Smooth muscle cell (in vitro differentiated cells): Measurements from ENCODE around the gene ESYT1. TPM values are rescaled to one million over a fixed set of nuclear protein-coding genes. Genes with fewer than 3 reads are reported as not detected.

ENCODE experiments used
- DNase-seq: peaks from one replicate; lab custom pipeline; 2025; ENCODE audit not compliant: unreplicated experiment; lab: John Stamatoyannopoulos, UW
- H2AFZ ChIP-seq: fragments of 200-600 bp; sonication (generic); 2 replicates; pipeline ENCODE4 v1.6.0; 2016; ENCODE audit warnings: antibody characterized with exemption, low read depth, mild to moderate bottlenecking
- H3F3A ChIP-seq: fragments of 200-600 bp; sonication (generic); 2 replicates; pipeline ENCODE4 v1.6.0; 2017; ENCODE audit warnings: antibody characterized with exemption, low read depth
- H3K27ac ChIP-seq: fragments of 200-600 bp; sonication (generic); 2 replicates; pipeline ENCODE4 v1.5.1; 2016; ENCODE audit warnings: low read depth, mild to moderate bottlenecking
- H3K27me3 ChIP-seq: fragments of 200-600 bp; sonication (generic); 2 replicates; pipeline ENCODE4 v1.6.1; 2016; ENCODE audit warnings: low read depth, mild to moderate bottlenecking
- H3K36me3 ChIP-seq: fragments of 200-600 bp; sonication (generic); 2 replicates; pipeline ENCODE4 v1.5.1; 2016; ENCODE audit warnings: low read depth
- H3K4me1 ChIP-seq: fragments of 200-600 bp; sonication (generic); 2 replicates; pipeline ENCODE4 v1.5.1; 2016; ENCODE audit warnings: low read depth
- H3K4me2 ChIP-seq: fragments of 200-600 bp; sonication (generic); 2 replicates; pipeline ENCODE4 v1.6.0; 2016; ENCODE audit warnings: mild to moderate bottlenecking
- H3K4me3 ChIP-seq: fragments of 200-600 bp; sonication (generic); 2 replicates; pipeline ENCODE4 v1.5.1; 2016; ENCODE audit warnings: mild to moderate bottlenecking
- H3K79me2 ChIP-seq: fragments of 200-600 bp; sonication (generic); 2 replicates; pipeline ENCODE4 v1.6.0; 2016; ENCODE audit warnings: low read depth, mild to moderate bottlenecking
- H3K9ac ChIP-seq: fragments of 200-600 bp; sonication (generic); 2 replicates; pipeline ENCODE4 v1.6.0; 2016; ENCODE audit warnings: low read depth
- H3K9me3 ChIP-seq: fragments of 200-600 bp; sonication (generic); replicated peaks from 2 replicates; pipeline ENCODE4 v1.5.1; 2016; ENCODE audit warnings: low read depth
- H4K20me1 ChIP-seq: fragments of 200-600 bp; sonication (generic); 2 replicates; pipeline ENCODE4 v1.6.0; 2016; ENCODE audit warnings: low read depth
- CTCF ChIP-seq: fragments of 200-600 bp; sonication (generic); IDR thresholded peaks from 2 replicates; pipeline ENCODE4 v1.5.1; 2017; ENCODE audit warnings: borderline replicate concordance, mild to moderate bottlenecking, antibody characterized with exemption; ENCODE audit not compliant: insufficient read depth, poor library complexity, severe bottlenecking
- WGBS: methylation state at CpG from one replicate; pipeline ENCODE4 v1.1.7; 2016; ENCODE audit warnings: low lambda C conversion rate; 5-methylcytosine and 5-hydroxymethylcytosine counted together
- polyA plus RNA-seq: library from polyadenylated mRNA; unstranded; fragments of >200 nt; fragmentation: Nextera tagmentation; extraction: Ambion mirVana; gene quantifications from 2 replicates; pipeline ENCODE4 v1.2.1, GENCODE V29; 2016
- total RNA-seq: library from RNA; depleted of rRNA; stranded (reverse); fragments of >200 nt; gene quantifications from 2 replicates; pipeline ENCODE4 v1.2.3, GENCODE V29; 2014

ESYT1 gene
- total and polyA plus RNA-seq, 2 experiments from 2014 or later, result 69.5 to 76.0 TPM

GRCh38 chr12:56103823-56104108 is 24.3 kb upstream of the ESYT1 start:
- peaks cover 18% of the 10 kb centered on the region for H3K4me1 ChIP-seq
- no peaks in the 10 kb centered on the region for H3F3A ChIP-seq
- WGBS, result 13% methylated on average over 8 of the region's 8 CpGs
- H3K9me3 ChIP-seq, result no peaks in the 10 kb centered on the region
- peaks cover 13% of the 10 kb centered on the region for H4K20me1 ChIP-seq
- peak overlapping the region; percentile 90 for H3K4me3 ChIP-seq
- no peaks in the 10 kb centered on the region for H3K27me3 ChIP-seq
- peak overlapping the region; percentile 77 for H3K27ac ChIP-seq
- no peak for TF ChIP-seq CTCF
- peak overlapping the region; percentile 55 for H3K9ac ChIP-seq
- H3K79me2 ChIP-seq, result peaks cover 26% of the 10 kb centered on the region
- H2AFZ ChIP-seq, result peak overlapping the region; percentile 90
- H3K36me3 ChIP-seq, result peaks cover 7% of the 10 kb centered on the region
- no peak for DNase-seq
- H3K4me2 ChIP-seq, result peak overlapping the region; percentile 96

GRCh38 chr12:56104109-56104814 is 23.8 kb upstream of the ESYT1 start, which contains the start of gene PA2G4:
PA2G4 (plus strand) TSS chr12:56104559; CDS start chr12:56104738, 179 bp downstream.
- Histone ChIP-seq H3F3A (no peaks in the 10 kb centered on the region), H4K20me1 (peaks cover 13% of the 10 kb centered on the region), H3K36me3 (peaks cover 7% of the 10 kb centered on the region), H3K9ac (peak within 1 kb of the TSS; percentile 84), H3K4me2 (peak within 1 kb of the TSS; percentile 96), H2AFZ (peak within 1 kb of the TSS; percentile 90), H3K4me1 (peaks cover 18% of the 10 kb centered on the region), H3K9me3 (no peaks in the 10 kb centered on the region), H3K27ac (peak within 1 kb of the TSS; percentile 77), H3K79me2 (peaks cover 26% of the 10 kb centered on the region), H3K27me3 (no peaks in the 10 kb centered on the region), H3K4me3 (peak within 1 kb of the TSS; percentile 90)
- no peak for TF ChIP-seq CTCF
- peak; percentile 84 for DNase-seq
- 1% methylated on average over 60 of the region's 60 CpGs for WGBS

- Histone ChIP-seq H3K27ac (peak overlapping the region; percentile 77), H3K4me2 (peak overlapping the region; percentile 96), H3K27me3 (no peaks in the 10 kb centered on the region), H2AFZ (peak overlapping the region; percentile 89), H4K20me1 (peaks cover 13% of the 10 kb centered on the region), H3K4me3 (peak overlapping the region; percentile 90), H3K9ac (peak overlapping the region; percentile 84), H3K79me2 (peaks cover 26% of the 10 kb centered on the region), H3K36me3 (peaks cover 7% of the 10 kb centered on the region), H3K4me1 (peaks cover 18% of the 10 kb centered on the region), H3K9me3 (no peaks in the 10 kb centered on the region), H3F3A (no peaks in the 10 kb centered on the region)
- no peak for DNase-seq
- no peak for TF ChIP-seq CTCF
- 2% methylated on average over 33 of the region's 40 CpGs for WGBS
Measured at GRCh38 chr12:56104815-56105608, 23.1 kb upstream of the ESYT1 start.

- Histone ChIP-seq H4K20me1 (peaks cover 13% of the 10 kb centered on the region), H3K4me2 (peak overlapping the region; percentile 96), H3K27me3 (no peaks in the 10 kb centered on the region), H3K4me3 (peak overlapping the region; percentile 90), H3K79me2 (peaks cover 26% of the 10 kb centered on the region), H2AFZ (no peak overlapping the region), H3K9me3 (no peaks in the 10 kb centered on the region), H3K4me1 (peaks cover 18% of the 10 kb centered on the region), H3K36me3 (peaks cover 7% of the 10 kb centered on the region), H3K27ac (peak overlapping the region; percentile 18), H3K9ac (peak overlapping the region; percentile 84), H3F3A (no peaks in the 10 kb centered on the region)
- WGBS, result 42% methylated on average over 2 of the region's 2 CpGs
- TF ChIP-seq CTCF, result no peak
- no peak for DNase-seq
Measured at GRCh38 chr12:56105609-56105902, 22.5 kb upstream of the ESYT1 start.
